Stromal cell of bone marrow (primary cell): ENCODE results near the gene SMYD4.
A peak's percentile ranks its signal among the peaks of the same experiment; 100 is the strongest.
"Not testable (repeated sequence)": the region's sequence is repeated elsewhere in the genome, so short reads cannot be mapped to it uniquely, and the experiment has no call there.

Experiments
- DNase-seq: peaks from one replicate; pipeline ENCODE4 v3.0.0-alpha.2; 2012; ENCODE audit warnings: low read depth

The SMYD4 gene, protein sequence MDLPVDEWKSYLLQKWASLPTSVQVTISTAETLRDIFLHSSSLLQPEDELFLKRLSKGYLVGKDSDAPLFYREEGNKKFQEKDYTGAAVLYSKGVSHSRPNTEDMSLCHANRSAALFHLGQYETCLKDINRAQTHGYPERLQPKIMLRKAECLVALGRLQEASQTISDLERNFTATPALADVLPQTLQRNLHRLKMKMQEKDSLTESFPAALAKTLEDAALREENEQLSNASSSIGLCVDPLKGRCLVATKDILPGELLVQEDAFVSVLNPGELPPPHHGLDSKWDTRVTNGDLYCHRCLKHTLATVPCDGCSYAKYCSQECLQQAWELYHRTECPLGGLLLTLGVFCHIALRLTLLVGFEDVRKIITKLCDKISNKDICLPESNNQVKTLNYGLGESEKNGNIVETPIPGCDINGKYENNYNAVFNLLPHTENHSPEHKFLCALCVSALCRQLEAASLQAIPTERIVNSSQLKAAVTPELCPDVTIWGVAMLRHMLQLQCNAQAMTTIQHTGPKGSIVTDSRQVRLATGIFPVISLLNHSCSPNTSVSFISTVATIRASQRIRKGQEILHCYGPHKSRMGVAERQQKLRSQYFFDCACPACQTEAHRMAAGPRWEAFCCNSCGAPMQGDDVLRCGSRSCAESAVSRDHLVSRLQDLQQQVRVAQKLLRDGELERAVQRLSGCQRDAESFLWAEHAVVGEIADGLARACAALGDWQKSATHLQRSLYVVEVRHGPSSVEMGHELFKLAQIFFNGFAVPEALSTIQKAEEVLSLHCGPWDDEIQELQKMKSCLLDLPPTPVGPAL

DNA sequence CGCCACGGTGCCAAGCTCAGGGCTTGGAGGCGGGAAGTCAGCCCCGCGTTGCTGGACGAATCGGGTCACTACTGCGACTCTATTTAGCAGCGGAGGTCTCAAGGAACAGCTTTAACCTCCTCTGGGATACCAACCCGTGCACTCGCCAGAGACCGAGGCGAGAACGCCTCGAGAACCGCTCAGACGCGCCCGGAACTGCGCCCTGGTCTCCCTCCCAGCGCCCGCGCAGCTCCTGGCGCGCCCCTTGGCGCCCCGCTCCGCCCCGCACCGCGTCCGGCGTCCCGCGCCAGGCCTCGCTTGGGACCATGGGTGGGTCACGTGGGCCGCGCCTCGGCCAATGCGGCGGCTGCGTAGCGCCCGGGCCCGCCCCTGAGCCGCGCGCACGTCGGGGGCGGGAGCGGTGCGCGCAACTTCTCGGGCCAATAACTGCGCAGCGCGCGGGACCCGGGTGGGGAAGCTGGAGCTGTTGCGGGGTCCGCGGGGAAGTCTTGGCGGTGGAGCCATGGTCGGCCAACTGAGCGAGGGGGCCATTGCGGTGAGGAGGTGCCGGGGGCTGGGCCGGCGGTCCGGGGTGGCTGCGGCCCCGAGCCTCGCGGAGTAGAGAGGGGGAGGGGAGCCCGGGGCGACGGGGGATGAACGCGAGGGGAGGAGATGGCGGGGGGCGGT is at the start of gene SMYD4, which contains the start of gene RPA1:
Gene SMYD4, minus strand, starts transcription at position 311 of the 666 bp plus-strand sequence. CDS start 1,908 bp downstream, outside the sequence.
Gene RPA1, plus strand, starts transcription at position 414 of the 666 bp plus-strand sequence. Its CDS starts 89 bp downstream, at position 503.
- peak; percentile 73 for DNase-seq

DNA sequence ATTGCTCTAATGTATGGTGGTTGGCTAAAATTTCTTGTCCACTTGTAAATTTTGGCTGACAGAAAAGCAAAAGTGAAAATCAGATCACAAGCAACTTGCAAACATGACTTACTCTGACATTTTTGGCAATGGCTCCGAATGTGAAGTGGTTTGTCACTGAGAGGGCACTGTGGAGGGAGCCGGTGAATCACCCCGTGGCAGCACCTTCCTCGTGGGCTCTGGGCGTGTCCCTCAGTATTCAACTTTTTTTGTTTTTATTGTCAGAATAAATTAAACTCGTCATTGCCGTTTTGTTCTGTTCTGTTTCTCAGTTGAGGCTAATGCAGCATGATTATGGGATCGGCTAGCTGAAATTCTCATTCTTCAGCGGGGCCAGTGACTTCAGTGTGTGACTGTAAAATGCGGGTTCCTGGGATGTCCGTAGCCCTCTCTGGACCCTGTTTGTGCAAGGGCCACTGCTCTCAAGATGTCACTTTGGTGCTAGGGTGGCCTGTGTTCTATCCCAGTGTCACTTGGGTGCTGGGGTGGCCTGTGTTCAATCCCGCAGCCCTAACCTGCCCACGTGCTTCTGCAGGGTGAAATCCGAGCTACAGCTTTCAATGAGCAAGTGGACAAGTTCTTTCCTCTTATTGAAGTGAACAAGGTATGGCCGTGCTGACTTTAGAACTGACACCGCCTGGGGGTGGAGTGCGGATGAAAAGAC is 48.9 kb upstream of the SMYD4 start:
- peak; percentile 26 for DNase-seq

DNA sequence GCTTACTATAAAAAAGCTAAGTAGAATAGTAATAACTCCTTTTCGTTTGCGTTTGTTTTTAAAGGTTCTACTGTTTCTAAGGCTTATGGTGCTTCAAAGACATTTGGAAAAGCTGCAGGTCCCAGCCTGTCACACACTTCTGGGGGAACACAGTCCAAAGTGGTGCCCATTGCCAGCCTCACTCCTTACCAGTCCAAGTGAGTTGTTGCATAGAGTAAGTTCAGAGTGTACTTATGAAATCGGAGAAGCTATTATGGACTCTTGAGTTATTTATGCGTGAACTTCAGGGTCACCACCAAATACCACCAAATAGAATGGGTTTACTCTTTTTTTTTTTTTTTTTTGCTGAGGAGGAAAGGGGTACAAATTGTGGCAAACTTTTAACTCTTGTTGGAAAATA is 45.9 kb upstream of the SMYD4 start:
- DNase-seq = no peak

DNA sequence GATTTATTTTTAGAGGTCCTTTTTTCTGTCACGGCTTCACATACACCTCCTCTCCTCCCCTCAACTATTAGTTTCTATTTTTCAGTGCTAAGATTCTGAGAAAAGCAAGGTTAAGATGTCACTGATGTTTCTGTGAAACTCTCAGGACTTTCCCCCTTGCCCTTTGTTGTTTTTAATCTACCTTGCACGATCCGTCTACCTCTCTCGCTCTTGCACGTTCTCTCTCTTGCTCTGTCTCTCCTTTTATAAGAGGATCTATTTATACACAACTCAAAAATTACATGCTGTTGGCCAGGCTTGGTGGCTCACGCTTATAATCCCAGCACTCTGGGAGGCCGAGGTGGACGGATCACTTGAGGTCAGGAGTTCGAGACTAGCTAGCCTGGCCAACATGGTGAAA is 43.7 kb upstream of the SMYD4 start:
- no peak for DNase-seq

DNA sequence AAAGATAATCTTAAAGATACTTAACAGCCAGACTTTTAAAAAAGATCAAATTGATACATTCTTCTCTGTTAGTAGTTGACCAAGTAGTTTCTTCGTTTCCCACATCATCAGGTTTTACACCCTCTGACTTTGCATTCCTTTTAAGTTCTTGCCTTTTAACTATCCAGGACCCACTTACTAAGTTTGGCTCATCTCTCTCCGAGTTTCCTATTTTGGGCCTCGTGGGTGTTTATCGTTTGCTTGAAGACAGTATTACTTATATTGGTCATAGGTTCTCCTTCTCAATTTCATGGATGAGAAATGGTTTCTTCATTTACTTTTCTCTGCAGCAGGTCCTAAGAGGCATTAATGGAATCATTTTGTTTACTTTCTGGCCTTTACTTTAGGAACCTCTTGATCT is 43.3 kb upstream of the SMYD4 start:
- DNase-seq = no peak

DNA sequence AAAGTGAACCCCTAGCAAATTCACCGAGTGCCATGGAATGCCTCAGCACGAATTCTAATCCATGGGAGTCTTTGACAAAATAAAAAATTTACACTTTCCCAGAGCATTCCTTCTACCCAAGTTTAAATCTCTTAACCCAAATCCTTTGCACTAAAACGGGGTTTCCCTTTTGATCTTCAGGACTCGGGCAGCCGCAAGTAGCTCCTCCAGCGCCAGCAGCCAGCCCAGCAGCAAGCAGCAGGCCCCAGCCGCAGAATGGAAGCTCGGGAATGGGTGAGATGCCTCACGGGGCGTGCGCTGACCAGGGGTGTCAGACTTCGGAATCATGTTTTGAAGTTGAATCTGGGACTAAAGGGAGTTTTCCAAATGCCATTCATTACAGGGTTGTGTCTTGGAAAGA is 42.6 kb upstream of the SMYD4 start:
- no peak for DNase-seq

DNA sequence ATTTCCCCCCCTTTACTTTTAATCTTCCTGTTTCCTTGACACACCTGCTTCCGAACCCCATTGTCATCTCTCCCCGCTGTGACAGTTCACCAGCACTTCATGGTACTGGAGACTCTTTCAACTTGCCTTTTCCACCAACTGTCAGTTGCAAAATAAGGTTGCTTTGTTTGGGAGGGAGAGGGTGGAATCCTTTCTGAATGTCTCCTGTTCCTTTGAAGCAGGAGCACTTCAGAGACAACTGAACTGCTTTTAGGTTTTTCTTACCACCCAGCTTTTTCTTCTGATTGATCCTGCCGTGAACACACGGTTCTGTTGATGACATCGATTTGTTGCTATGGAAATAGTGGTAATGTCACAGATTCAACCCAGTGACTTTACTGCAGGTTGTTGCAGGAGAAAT is 42.1 kb upstream of the SMYD4 start:
- DNase-seq = no peak

DNA sequence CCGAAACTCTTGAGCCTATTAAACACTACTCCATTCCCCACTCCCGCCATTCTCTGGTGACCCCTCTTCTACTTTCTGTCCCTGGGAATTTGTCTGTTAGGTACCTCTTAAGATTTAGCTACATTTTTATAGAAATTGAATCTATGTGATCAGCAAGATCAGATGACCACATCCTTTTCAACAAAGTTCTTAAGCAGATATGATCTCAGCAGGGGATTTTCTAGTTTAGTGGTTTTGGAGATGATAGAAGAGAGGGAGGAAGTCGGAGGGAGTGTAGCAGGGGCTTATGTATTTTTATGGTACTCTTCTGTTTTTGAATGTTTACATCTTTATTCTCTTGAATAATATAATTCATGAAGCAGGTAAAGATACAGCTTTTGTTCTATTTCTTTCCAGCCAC is 40.9 kb upstream of the SMYD4 start:
- no peak for DNase-seq

DNA sequence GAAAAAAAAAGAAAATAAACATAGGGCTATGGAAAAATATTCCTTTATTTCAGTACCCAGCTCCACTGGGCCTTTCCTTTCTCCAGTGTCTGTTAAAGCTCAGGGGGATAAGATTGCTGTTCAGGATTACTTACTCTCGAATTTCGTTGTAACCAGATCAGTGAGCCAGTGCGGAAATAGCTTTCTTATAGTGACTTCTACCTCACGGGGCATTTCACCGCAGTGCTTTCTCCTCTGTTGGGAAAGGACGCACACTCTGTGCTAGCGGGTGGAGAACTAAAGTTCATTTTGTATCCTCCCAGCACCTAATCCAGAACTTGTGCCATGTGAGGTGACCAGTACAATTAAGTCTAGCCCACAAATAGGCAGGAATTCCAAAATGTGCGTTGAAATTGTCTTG is 38.4 kb upstream of the SMYD4 start:
- no peak for DNase-seq

DNA sequence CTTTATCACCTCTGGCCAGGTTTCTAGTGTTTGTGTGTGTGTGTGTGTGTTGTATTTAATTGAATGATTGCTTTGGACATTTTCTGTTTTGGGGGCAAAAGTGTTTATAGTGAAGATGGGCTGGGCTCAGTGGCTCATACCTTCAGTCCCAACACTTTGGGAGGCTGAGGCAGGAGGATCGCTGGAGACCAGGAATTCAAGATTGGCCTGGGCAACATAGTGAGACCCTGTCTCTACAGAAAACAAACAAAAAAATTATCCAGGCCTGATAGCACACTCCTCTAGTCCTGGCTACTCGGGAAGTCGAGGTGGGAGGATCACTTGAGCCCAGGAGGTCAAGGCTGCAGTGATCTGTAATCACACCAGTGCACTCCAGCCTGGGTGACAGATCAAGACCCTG is 37.6 kb upstream of the SMYD4 start:
- DNase-seq = no peak

DNA sequence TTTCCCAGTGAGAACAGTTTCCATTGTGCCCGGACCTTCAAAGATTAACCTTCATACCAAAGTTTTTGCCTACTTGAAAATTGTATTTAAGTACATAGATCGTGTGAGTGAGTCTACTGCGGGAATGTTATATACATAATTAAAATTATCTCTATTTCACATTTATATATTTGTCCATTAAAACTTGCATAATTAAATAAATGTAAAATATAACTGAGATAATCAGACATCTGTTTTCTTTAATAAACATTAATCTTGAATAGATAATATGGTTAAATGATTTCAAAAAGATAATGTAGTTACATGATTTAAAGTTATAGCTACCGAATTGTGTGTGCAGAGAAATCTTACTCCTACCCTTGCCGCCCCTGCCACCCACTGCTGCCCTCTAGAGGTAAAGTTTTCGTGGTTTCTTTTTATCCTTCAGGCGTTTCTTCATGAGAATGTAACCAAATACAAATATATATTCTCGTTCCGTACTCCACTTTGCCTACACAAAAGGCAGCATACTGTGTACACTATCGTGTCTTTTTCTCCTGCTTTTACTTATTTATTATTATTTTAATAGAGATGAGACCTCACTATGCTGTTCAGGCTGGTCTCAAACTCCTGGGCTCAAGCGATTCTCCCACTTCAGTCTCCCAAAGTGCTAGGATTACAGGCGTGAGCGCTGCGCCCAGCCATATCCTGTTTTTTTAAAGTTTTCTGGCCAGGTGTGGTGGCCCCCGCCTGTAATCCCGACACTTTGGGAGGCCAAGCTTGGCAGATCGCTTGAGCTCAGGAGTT is 35.7 kb upstream of the SMYD4 start:
- no peak for DNase-seq

DNA sequence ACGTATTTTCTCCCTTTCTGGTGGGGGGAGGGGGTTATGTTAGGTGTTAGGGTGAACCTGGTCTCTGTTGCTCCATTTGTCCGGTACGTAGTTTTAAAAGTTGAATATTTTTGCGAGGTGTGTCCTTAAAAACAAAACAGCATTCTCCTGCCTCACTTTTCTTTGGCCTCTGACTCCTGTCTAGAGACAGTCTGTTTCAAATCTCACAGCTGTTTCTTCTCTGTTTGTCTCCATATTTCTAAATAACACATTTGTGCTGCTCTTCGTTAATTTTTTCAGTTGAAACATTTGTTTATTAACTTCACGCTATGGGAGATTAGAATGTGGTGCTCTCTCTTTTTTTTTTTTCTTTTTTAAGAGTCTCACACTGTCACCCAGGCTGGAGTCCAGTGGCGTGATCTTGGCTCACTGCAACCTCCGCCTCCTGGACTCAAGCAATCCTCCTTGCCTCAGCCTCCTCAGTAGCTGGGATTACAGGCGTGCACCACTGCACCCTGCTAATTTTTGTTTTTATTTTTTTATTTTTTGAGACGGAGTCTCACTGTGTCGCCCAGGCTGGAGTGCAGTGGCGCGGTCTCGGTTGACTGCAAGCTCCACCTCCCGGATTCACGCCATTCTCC is 31.8 kb upstream of the SMYD4 start:
- no peak for DNase-seq

DNA sequence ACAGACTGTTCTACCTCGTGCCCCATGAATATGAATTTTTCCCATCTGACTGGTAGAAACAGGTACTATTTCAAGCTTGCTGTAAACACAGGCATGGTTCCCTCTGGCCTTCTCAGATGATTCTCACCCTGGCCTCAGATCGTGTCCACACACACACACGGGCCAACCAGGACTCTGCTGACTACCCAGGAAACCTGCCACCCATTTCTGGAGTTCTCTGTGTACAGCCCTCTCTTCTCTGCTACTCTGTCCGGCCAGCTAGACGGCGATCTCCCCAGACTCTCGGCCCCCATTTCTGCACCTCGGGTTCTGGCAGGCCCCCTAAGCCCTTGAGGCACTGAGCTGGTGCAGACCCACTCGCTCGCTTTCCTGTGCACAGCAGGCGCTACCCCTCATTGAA is 31.3 kb upstream of the SMYD4 start:
- no peak for DNase-seq

DNA sequence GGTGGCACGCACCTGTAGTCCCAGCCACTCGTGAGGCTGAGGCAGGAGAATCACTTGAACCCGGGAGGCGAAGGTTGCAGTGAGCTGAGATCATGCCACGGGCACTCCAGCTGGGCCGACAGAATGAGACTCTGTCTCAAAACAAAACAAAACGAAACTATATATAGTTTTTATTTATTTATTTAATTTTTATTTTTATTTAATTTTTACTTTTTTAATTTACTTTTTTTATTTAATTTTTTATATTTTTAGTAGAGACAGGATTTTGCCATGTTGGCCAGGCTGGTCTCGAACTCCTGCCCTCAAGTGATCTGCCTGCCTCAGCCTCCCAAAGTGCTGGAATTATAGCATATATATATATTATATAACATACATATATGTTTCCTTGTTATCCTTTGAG is 26.8 kb upstream of the SMYD4 start:
- DNase-seq = not testable (repeated sequence)

DNA sequence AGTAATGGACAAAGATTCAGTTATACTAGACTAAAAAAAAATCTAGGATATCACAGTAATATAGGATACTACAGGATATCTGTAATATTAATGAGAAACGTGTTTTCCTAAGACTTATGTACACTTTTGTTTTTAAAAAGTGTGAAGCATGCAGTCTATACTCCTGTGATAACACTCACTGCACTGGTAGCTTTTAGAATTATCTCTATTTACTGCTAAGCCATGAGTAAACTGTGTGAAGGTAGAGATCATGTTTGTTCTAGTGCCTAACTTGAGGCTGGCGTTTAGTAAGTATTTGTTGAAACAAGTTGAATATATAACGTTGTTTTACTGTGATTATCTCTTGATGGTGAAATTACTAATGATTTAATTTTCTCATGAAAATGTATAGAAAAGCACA is 24.0 kb upstream of the SMYD4 start:
- no peak for DNase-seq

DNA sequence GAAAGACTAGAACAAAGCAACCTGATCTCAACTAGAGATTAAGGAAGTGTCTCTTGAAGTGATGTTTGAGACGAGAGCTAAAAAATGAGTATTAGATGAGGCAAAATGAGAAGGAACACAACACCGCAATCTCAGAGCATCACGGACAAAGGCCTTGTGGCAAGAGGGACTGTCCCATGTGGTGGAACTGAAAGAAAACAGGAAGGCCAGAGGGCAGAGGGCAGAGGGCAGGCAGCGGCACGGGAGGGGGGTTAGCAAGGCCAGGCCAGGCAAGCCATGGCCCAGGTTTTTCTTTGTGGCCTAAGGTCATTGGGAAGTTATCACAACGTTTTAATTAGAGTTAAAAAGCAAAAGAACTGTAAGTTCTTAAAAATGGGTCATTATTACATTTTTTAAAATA is 22.6 kb upstream of the SMYD4 start:
- DNase-seq = no peak

DNA sequence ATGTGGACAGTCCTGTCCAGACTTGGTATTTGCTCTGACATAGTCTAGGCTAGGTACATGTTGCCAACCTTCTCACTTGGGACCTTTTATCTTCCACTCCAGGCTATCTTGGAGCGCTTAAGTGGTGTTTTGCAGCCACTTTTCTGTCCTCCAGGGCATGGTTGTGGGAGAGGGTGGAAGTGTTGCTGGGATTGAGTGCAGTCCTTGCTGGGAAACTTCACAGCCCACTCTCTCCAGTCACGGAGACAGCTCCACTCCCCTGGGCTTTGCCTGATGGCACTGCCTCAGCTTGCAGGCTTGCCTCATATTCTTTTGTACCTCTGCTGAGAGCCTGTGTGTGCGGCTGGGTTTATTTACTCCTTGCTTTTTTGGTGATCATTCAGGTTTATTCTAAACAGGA is 17.5 kb upstream of the SMYD4 start:
- DNase-seq = no peak

DNA sequence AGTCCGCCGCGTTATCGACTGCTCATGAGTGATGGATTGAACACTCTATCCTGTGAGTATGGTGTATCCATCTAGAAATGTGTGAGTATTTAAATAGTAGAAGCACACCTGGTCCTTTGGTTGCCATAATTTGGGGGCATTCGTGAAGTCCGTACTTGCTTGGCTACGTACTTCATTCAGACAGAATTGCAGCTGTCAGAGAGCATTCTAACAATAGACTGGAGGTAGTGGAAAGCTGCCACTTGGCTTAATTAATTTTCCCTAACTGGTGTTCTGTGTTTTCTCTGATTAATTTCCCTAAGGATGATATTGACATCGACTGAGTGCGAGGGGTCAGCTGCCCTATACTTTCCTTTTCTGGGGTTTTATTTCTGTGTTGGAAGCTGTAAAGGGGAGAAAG is 14.2 kb upstream of the SMYD4 start:
- DNase-seq = no peak

DNA sequence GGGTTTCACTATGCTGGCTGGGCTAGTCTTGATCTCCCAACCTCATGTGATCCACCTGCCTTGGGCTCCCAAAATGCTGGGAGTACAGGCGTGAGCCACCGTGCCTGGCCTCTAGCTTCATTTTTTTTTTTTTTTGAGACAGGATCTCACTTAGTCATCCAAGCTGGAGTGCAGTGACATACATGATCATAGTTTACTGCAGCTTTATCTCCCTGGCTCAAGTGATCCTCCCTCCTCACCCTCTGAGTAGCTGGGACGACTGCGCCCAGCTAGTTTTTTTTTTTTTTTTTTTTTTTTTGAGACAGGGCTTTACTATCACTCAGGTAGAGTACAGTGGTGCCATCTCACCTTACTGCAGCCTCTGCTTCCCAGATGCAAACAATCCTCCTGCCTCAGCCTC is 9.8 kb upstream of the SMYD4 start:
- no peak for DNase-seq

DNA sequence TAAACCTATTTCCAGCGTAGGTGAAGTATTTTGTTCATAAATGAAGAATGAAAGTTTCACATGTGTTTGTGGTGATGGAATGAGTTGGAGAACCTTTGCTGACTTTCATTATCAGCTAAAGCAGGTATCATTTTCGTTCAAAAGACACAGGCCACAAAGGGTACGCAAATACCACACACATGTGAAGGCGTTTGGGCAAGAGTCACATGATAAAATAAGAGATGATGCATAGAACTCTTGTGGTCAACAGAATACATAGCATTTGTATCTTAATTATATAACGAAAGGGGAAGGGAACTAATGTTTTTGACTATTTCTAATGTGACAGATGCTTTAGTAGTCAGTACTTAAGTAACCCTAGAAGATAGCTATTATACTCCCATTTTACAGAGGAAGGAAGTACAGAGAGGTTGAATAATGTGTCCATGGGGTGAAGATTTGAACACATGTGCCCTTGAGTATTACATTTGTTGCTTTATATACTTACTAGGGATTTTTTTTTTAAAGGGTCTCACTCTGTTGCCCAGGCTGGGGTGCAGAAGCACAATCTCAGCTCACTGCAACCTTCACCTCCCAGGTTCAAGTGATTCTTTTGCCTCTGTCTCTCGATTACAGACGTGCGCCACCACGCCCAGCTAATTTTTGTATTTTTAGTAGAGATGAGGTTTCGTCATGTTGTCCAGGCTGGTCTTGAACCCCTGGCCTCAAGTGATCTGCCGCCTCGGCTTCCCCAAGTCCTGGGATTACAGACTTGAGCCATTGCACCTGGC is 4.9 kb upstream of the SMYD4 start:
- no peak for DNase-seq
